ENCODE measurements around the gene ZNRF1.

The ZNRF1 gene

GRCh38 chr16:75060723-75061122, 61.9 kb downstream of the ZNRF1 start:
- DNase-seq (ENCODE audit: low read depth in 2 of 2): no peak

GRCh38 chr16:75061669-75062068, 62.8 kb downstream of the ZNRF1 start:
- no peak for DNase-seq (ENCODE audit: low read depth in 2 of 2)

DNA sequence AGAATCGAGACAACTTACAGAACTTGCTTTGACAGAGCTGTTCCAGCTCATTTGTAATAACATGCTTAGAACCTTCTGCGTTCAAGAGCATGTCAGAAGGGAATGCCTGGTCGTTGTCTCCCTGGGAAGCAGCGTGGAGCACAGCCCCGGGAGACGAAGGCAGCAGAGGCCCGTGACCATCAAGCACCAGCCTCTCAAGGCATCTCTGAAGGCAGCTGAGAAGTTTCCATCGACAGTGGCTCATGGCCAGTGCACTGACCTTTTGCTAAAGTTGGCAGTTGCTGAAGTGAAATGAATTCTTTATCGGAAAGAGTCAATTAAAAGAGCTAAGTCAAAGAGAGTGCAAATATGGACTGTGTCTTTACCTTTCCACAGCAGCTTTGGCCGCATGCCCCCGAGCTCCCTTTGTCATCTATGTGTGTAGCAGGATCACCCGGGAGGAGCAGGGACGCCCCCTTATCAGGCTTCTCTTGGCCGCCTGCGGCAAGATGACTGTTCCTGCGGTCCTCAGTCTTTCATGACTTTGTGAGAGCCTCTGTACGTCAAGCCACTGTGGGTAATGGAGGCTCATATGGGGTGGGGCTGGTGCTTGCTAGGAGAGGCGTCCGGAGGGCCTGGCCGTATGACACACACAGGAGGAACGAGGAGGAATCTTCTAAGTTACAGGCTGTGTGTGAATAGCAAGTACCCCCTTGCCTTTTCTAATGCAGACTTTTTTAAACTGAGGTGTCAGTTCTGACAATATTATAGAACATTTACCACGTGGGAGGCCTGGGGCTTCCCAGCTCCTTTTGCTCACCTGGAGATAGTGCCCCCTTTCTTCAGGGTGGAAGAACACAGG, 63.5 kb downstream of the ZNRF1 start:
- DNase-seq (ENCODE audit: low read depth in 2 of 2): no peak

DNA sequence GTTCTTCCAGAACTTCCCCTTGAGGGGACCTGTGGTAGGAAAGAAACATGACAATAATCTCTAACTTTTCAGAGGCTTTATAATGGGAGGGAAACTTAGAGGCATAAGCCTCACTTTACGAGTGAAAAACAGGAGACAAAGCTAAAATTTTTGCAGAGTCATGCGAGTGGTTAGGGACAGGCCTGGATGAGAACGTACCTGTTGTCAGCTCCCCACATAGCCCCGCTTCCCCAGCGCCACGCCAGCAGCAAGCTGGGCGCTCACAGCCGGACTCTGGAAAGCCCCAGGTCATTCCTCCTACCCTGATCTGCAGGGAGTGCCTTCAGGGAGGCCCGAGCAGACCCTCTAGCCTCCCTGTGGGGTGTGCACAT, 64.1 kb downstream of the ZNRF1 start:
- no peak for DNase-seq (ENCODE audit: low read depth in 2 of 2)

- DNase-seq (ENCODE audit: low read depth in 2 of 2): no peak
Measured at GRCh38 chr16:75063549-75064088, 64.8 kb downstream of the ZNRF1 start.

DNA sequence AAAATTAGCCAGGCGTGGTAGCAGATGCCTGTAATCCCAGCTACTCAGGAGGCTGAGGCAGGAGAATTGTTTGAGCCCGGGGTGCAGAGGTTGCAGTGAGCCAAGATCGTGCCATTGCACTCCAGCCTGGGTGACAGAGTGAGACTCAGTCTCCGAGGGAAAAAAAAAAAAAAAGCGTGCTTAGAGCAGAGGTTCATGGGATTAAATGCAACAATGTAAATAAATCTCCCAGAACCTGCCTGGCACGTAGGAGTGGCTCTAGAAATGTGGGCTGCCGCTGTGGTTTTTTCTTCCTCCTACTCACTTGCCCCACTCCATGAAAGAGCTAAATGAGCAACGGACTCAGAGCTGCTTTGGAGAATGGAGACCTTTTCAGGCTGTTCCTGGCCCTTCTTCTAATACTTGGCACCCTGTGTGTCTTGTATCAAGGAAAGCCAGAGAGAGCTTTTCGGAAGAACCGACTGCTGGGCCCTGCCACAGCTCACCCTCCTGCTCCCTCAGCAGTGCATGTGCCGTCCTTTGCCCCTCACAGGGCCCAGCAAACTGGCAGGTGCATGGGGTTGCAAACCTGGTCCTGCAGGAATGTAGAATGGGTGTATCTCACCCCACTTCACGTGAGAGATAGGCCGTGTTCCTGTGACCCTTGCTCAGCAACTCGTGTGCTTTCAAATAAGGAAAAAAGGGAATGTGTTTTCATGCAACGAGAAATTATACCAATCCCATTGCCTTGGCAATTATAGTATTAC, 65.8 kb downstream of the ZNRF1 start:
- DNase-seq (ENCODE audit: low read depth in 2 of 2): no peak

GRCh38 chr16:75065149-75065505, 66.3 kb downstream of the ZNRF1 start:
- peak in 1 of 2 donors; percentile 19 for DNase-seq (ENCODE audit: low read depth in 2 of 2)

- DNase-seq (ENCODE audit: low read depth in 2 of 2): no peak
Measured at GRCh38 chr16:75065521-75066149, 66.8 kb downstream of the ZNRF1 start.

GRCh38 chr16:75066861-75067447, 68.1 kb downstream of the ZNRF1 start:
- no peak for DNase-seq (ENCODE audit: low read depth in 2 of 2)

- DNase-seq (ENCODE audit: low read depth in 2 of 2): no peak
Measured at GRCh38 chr16:75068085-75069031, 69.5 kb downstream of the ZNRF1 start.

- no peak for DNase-seq (ENCODE audit: low read depth in 2 of 2)
Measured at GRCh38 chr16:75070012-75070841, 71.4 kb downstream of the ZNRF1 start.

GRCh38 chr16:75071621-75072020, 72.8 kb downstream of the ZNRF1 start:
- DNase-seq (ENCODE audit: low read depth in 2 of 2): no peak

GRCh38 chr16:75072239-75072947, 73.6 kb downstream of the ZNRF1 start:
- no peak for DNase-seq (ENCODE audit: low read depth in 2 of 2)

GRCh38 chr16:75073545-75074303, 74.9 kb downstream of the ZNRF1 start:
- DNase-seq (ENCODE audit: low read depth in 2 of 2): no peak

DNA sequence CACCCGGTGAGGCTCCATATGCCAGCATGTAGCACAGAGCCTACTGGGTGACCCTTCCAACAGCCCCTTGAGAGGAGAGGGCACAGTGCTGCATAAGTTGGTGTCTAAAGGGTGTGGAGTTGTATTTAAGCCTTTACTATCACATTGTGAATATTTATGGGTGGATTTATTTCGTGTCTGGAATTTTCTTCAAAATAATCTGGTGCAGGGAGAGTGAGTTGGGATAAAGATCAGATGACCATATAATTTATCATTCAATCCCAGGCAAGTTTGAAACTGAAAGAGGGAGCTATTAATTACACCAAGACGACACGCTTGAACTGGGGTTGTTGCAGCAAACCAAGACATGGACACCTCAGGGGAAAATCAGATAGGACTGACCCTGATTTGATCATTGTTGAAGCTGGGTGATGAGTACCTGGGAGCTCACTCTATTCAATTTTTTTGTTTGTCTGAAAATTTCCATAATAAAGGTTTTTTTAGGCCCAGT, 75.5 kb downstream of the ZNRF1 start:
- no peak for DNase-seq (ENCODE audit: low read depth in 2 of 2)

GRCh38 chr16:75074920-75075687, 76.3 kb downstream of the ZNRF1 start:
- DNase-seq (ENCODE audit: low read depth in 2 of 2): peak; percentile 51 to 58

GRCh38 chr16:75075688-75076268, 77.0 kb downstream of the ZNRF1 start:
- no peak for DNase-seq (ENCODE audit: low read depth in 2 of 2)

All from stimulated activated CD8-positive, alpha-beta memory T cell treated with anti-CD3 and anti-CD28 coated beads, Interleukin-7, amount 100 ng/mL, for 1 hour (primary cell).